Endothelial cell of umbilical vein (primary cell): ENCODE measurements around the gene PFN4. TPM values are rescaled to one million over a fixed set of nuclear protein-coding genes. Genes with fewer than 3 reads are reported as not detected.

Experiments
- BruUV-seq: library from RNA; stranded (reverse); fragments of 400-500 nt; replicated peaks from 2 replicates; lab custom pipeline; 2021; lab: Mats Ljungman, UMichigan
- CTCF ChIA-PET: fragments of 300-600, 350-600 bp; sonication (Branson Sonifier 250); formaldehyde crosslinking; loops from one replicate; lab custom pipeline; 2021; ENCODE audit warnings: antibody characterized with exemption, inconsistent platforms; lab: Charles Lee
- POLR2A ChIA-PET: fragments of 300-600, 350-600 bp; sonication (Branson Sonifier 250); formaldehyde crosslinking; loops from one replicate; lab custom pipeline; 2021; ENCODE audit warnings: antibody characterized with exemption, inconsistent platforms; lab: Charles Lee
- DNase-seq: peaks from one replicate; pipeline ENCODE4 v3.0.0-alpha.2; 2011; ENCODE audit warnings: low read depth, low spot score
- FAIRE-seq: peaks from 2 replicates; lab custom pipeline; 2011; peaks lifted over from hg19 to GRCh38; lab: Jason Lieb, UNC
- H2AFZ ChIP-seq: 2 replicates; pipeline ENCODE4 v1.6.0; 2012; ENCODE audit warnings: low read depth, low read length, control low read depth, inconsistent platforms
- H3K27ac ChIP-seq: 2 replicates; pipeline ENCODE4 v1.5.1; 2011; ENCODE audit warnings: low read depth, mild to moderate bottlenecking, control low read depth, low read length, moderate library complexity; ENCODE audit not compliant: insufficient read depth
- H3K27me3 ChIP-seq, 2 experiments: 2 replicates each; pipeline versions ENCODE4 v1.6.0 to v1.6.1; 2011; ENCODE audit warnings: low read length in 2 of 2, mixed read lengths in 1 of 2; ENCODE audit not compliant: control insufficient read depth in 2 of 2, insufficient read depth in 2 of 2
- H3K36me3 ChIP-seq, 2 experiments: 2 replicates in 1 of 2; 3 replicates in 1 of 2; pipeline ENCODE4 v1.5.1; 2011; ENCODE audit warnings: low read length in 2 of 2, mild to moderate bottlenecking in 1 of 2, moderate library complexity in 1 of 2; ENCODE audit not compliant: control insufficient read depth in 2 of 2, insufficient read depth in 2 of 2; ENCODE audit errors: extremely low read depth in 1 of 2
- H3K4me1 ChIP-seq: 3 replicates; pipeline ENCODE4 v1.5.1; 2011; ENCODE audit warnings: mild to moderate bottlenecking, low read length; ENCODE audit not compliant: control insufficient read depth, insufficient read depth; ENCODE audit errors: extremely low read depth
- H3K4me2 ChIP-seq: 2 replicates; pipeline ENCODE4 v1.6.1; 2011; ENCODE audit warnings: low read length, control low read depth, mixed read lengths; ENCODE audit not compliant: insufficient read depth
- H3K4me3 ChIP-seq, 3 experiments: fragments of 200-600 bp in 1 of 3; sonication (generic), shearing (Covaris generic) in 1 of 3; replicated peaks in 1 of 3; 2 replicates each; pipeline ENCODE4 v1.5.1; 2011 to 2016; ENCODE audit warnings: control low read depth in 3 of 3, low read length in 3 of 3, mild to moderate bottlenecking in 2 of 3, inconsistent platforms in 1 of 3, low read depth in 1 of 3, moderate library complexity in 1 of 3; ENCODE audit not compliant: insufficient read depth in 1 of 3
- H3K79me2 ChIP-seq: 2 replicates; pipeline ENCODE4 v1.6.0; 2012; ENCODE audit warnings: low read length, inconsistent platforms; ENCODE audit not compliant: control insufficient read depth, insufficient read depth
- H3K9ac ChIP-seq: replicated peaks from 2 replicates; pipeline ENCODE3; 2011; ENCODE audit warnings: low read length, control low read depth; ENCODE audit not compliant: insufficient read depth; ENCODE audit errors: extremely low read depth
- H3K9me1 ChIP-seq: replicated peaks from 3 replicates; pipeline ENCODE4 v1.6.0; 2011; ENCODE audit warnings: mild to moderate bottlenecking, low read length; ENCODE audit not compliant: control insufficient read depth, insufficient read depth; ENCODE audit errors: extremely low read depth
- H3K9me3 ChIP-seq: replicated peaks from 2 replicates; pipeline ENCODE4 v1.5.1; 2012; ENCODE audit warnings: low read length, inconsistent platforms; ENCODE audit not compliant: control insufficient read depth, insufficient read depth
- H4K20me1 ChIP-seq: replicated peaks from 2 replicates; pipeline ENCODE3; 2011; ENCODE audit warnings: mild to moderate bottlenecking, low read length; ENCODE audit not compliant: control insufficient read depth, insufficient read depth; ENCODE audit errors: extremely low read depth
- EZH2 ChIP-seq: IDR thresholded peaks from 2 replicates; pipeline ENCODE4 v1.6.1; 2012; ENCODE audit warnings: borderline replicate concordance, low read depth, mild to moderate bottlenecking, moderate library complexity, low read length, inconsistent platforms; ENCODE audit not compliant: severe bottlenecking
- FOS ChIP-seq: IDR thresholded peaks from 2 replicates; pipeline ENCODE4 v1.6.1; 2011; ENCODE audit warnings: mild to moderate bottlenecking, low read length, moderate library complexity, borderline replicate concordance; ENCODE audit not compliant: insufficient read depth
- GATA2 ChIP-seq: IDR thresholded peaks from 2 replicates; pipeline ENCODE4 v1.7.0; 2011; ENCODE audit warnings: low read depth, mild to moderate bottlenecking, moderate library complexity, mixed read lengths, low read length; ENCODE audit not compliant: insufficient read length, insufficient read depth
- JUN ChIP-seq: IDR thresholded peaks from 2 replicates; pipeline ENCODE4 v1.6.1; 2011; ENCODE audit warnings: borderline replicate concordance, low read depth; ENCODE audit not compliant: insufficient read length, insufficient read depth
- MAX ChIP-seq: IDR thresholded peaks from 2 replicates; pipeline ENCODE4 v1.6.1; 2011; ENCODE audit not compliant: insufficient read depth, insufficient read length
- MYC ChIP-seq: IDR thresholded peaks from one replicate; pipeline ENCODE4 v1.6.1; 2011; ENCODE audit warnings: mild to moderate bottlenecking, low read depth, low read length
- POLR2A ChIP-seq: IDR thresholded peaks from 2 replicates; pipeline ENCODE4 v1.6.1; 2012; ENCODE audit warnings: low read depth, mild to moderate bottlenecking, control low read depth, low read length
- POLR2AphosphoS5 ChIP-seq: IDR thresholded peaks from 2 replicates; pipeline ENCODE4 v1.6.1; 2012; ENCODE audit warnings: low read depth, mild to moderate bottlenecking, control low read depth, low read length, moderate library complexity; ENCODE audit not compliant: insufficient read depth
- dilution Hi-C: fragments of 300-500 bp; cut with MboI; formaldehyde crosslinking; loops from one replicate; pipeline ENCODE4 v1.15.0; 2019; ENCODE audit warnings: low sequenced_read_pairs; ENCODE audit not compliant: extremely low pct_ligation_motif_present
- intact Hi-C: fragments of 100-400 bp; cut with micrococcal nuclease; formaldehyde crosslinking; loops from one replicate; pipeline ENCODE4 v1.10.0; 2022
- polyA plus RNA-seq, 4 experiments: library from polyadenylated mRNA; depleted of rRNA in 3 of 4; stranded (reverse) in 3 of 4; unstranded in 1 of 4; fragments of >200 nt; gene quantifications; 2 replicates each; pipeline versions ENCODE4 v1.2.1 to v1.2.3, GENCODE V29; 2011 to 2012; ENCODE audit warnings: missing spikeins in 1 of 4
- total RNA-seq: library from RNA; stranded (reverse); gene quantifications from 2 replicates; pipeline ENCODE4 v1.2.3, GENCODE V29; 2021
- TF ChIP-seq, protein P1 (sequence below), 2 donors: IDR thresholded peaks; 1 replicate in 1 of 2; 2 replicates in 1 of 2; pipeline ENCODE4 v1.5.1; 2011; ENCODE audit warnings: low read length in 2 of 2, mild to moderate bottlenecking in 2 of 2, moderate library complexity in 2 of 2, control low read depth in 1 of 2, inconsistent platforms in 1 of 2, low read depth in 1 of 2; ENCODE audit not compliant: insufficient read depth in 1 of 2; ENCODE audit errors: extremely low read depth in 1 of 2

Gene PFN4
- total and polyA plus RNA-seq, 2 donors (not counting 3 experiments of a cell fraction or from before 2014, with no cell fraction given) = 0.23 to 0.93 TPM

- no peak overlapping the region for H3K4me2 ChIP-seq
- no peaks in the 10 kb centered on the region for H3K9me3 ChIP-seq
- intact Hi-C loops = no loop called here
- FAIRE-seq (no peak), DNase-seq (no peak)
- H3K36me3 ChIP-seq = no peaks in the 10 kb centered on the region
- peaks cover 0 to 1% of the 10 kb centered on the region in 2 experiments for H3K27me3 ChIP-seq
- no peaks in the 10 kb centered on the region for H4K20me1 ChIP-seq
- no TSS peak for BruUV-seq
- no peaks in the 10 kb centered on the region for H3K9me1 ChIP-seq
- H3K4me3 ChIP-seq = no peak overlapping the region
- ChIA-PET CTCF (no interaction called here), POLR2A (no interaction called here)
- TF ChIP-seq GATA2 (no peak), EZH2 (no peak), JUN (no peak), MYC (no peak), POLR2A (no peak), POLR2AphosphoS5 (no peak), MAX (no peak), FOS (no peak)
- TF ChIP-seq, protein P1, sequence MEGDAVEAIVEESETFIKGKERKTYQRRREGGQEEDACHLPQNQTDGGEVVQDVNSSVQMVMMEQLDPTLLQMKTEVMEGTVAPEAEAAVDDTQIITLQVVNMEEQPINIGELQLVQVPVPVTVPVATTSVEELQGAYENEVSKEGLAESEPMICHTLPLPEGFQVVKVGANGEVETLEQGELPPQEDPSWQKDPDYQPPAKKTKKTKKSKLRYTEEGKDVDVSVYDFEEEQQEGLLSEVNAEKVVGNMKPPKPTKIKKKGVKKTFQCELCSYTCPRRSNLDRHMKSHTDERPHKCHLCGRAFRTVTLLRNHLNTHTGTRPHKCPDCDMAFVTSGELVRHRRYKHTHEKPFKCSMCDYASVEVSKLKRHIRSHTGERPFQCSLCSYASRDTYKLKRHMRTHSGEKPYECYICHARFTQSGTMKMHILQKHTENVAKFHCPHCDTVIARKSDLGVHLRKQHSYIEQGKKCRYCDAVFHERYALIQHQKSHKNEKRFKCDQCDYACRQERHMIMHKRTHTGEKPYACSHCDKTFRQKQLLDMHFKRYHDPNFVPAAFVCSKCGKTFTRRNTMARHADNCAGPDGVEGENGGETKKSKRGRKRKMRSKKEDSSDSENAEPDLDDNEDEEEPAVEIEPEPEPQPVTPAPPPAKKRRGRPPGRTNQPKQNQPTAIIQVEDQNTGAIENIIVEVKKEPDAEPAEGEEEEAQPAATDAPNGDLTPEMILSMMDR (IDR thresholded peaks at IDR 0.05; ENCODE audit: extremely low read depth in 1 of 2, insufficient read depth in 1 of 2, low read depth in 1 of 2, low read length in 2 of 2) = no peak
- H3K27ac ChIP-seq = no peak overlapping the region
- H3K4me1 ChIP-seq = no peaks in the 10 kb centered on the region
- no peak overlapping the region for H2AFZ ChIP-seq
- no peak overlapping the region for H3K9ac ChIP-seq
- dilution Hi-C loops = no loop called here
- no peaks in the 10 kb centered on the region for H3K79me2 ChIP-seq
Measured at GRCh38 chr2:24169023-24169422, 45.9 kb upstream of the PFN4 start.
